Sigmoid colon (tissue), 7 donors: Measurements from ENCODE around the gene PMS1. TPM values are rescaled to one million over a fixed set of nuclear protein-coding genes. Genes with fewer than 3 reads are reported as not detected.

Experiments
- DNase-seq: peaks from one replicate; pipeline ENCODE4 v3.0.0-alpha.2; 2019
- H3K27ac ChIP-seq, 4 donors: fragments of 200-600 bp; sonication (generic); one replicate each; pipeline ENCODE4 v1.5.1; 2016 to 2019; ENCODE audit warnings: mild to moderate bottlenecking in 1 of 4
- H3K27me3 ChIP-seq, 3 donors: fragments of 200-600 bp; sonication (generic); one replicate each; pipeline ENCODE4 v1.5.1; 2019; ENCODE audit warnings: mild to moderate bottlenecking in 1 of 3
- H3K36me3 ChIP-seq, 4 donors: fragments of 200-600 bp; sonication (generic); one replicate each; pipeline ENCODE4 v1.5.1; 2016 to 2019
- H3K4me1 ChIP-seq, 4 donors: fragments of 200-600 bp; sonication (generic); one replicate each; pipeline ENCODE4 v1.5.1; 2017 to 2019
- H3K4me3 ChIP-seq, 4 donors: fragments of 200-600 bp; sonication (generic); one replicate each; pipeline ENCODE4 v1.5.1; 2017 to 2019; ENCODE audit warnings: mild to moderate bottlenecking in 2 of 4, moderate library complexity in 1 of 4
- H3K9me3 ChIP-seq, 4 donors: fragments of 200-600 bp in 3 of 4; sonication (generic) in 3 of 4; one replicate each; pipeline versions ENCODE4 v1.5.1 to v1.6.1; 2013 to 2019
- EP300 ChIP-seq, 4 donors: sonication (generic); formaldehyde crosslinking; IDR thresholded peaks; one replicate each; pipeline ENCODE4 v1.6.1; 2017; ENCODE audit warnings: antibody characterized with exemption in 4 of 4
- POLR2A ChIP-seq, 2 donors: fragments of 450-650 bp; IDR thresholded peaks; one replicate each; pipeline ENCODE4 v1.6.1; 2016; ENCODE audit warnings: antibody characterized with exemption in 2 of 2, mild to moderate bottlenecking in 2 of 2, moderate library complexity in 2 of 2
- POLR2AphosphoS5 ChIP-seq, 4 donors: sonication (generic); formaldehyde crosslinking; IDR thresholded peaks; one replicate each; pipeline ENCODE4 v1.6.1; 2017; ENCODE audit warnings: antibody characterized with exemption in 4 of 4
- WGBS, 2 donors: extraction: QIAGEN DNeasy Blood & Tissue Kit; methylation state at CpG; one replicate each; pipeline ENCODE4 v1.1.7; 2013; 5-methylcytosine and 5-hydroxymethylcytosine counted together
- intact Hi-C: fragments of 100-400 bp; cut with DNase I; formaldehyde crosslinking; loops from one replicate; pipeline ENCODE4 v1.15.1; 2023
- polyA plus RNA-seq, 3 donors: library from polyadenylated mRNA; stranded (reverse); fragments of 200-250 nt; gene quantifications; one replicate each; pipeline ENCODE4 v1.2.3, GENCODE V29; 2013
- total RNA-seq, 4 donors: library from RNA; depleted of rRNA; stranded (reverse); fragments of >200 nt; gene quantifications; one replicate each; pipeline ENCODE4 v1.1.0, GENCODE V29; 2016
- TF ChIP-seq, protein P1 (sequence below), 4 experiments: fragments of 450-650 bp in 3 of 4; fragments of 200-600 bp in 1 of 4; IDR thresholded peaks; one replicate each; pipeline ENCODE4 v1.5.1; 2016 to 2019; ENCODE audit warnings: antibody characterized with exemption in 4 of 4, mild to moderate bottlenecking in 3 of 4, moderate library complexity in 2 of 4
- donor health status: healthy with polysubstance abuse.
- donor health status: Bipolar disorder and iron deficiency.
- donor health status: healthy.

Gene PMS1
- total and polyA plus RNA-seq, 7 donors, result 4.4 to 17.7 (median 15.1) TPM

DNA sequence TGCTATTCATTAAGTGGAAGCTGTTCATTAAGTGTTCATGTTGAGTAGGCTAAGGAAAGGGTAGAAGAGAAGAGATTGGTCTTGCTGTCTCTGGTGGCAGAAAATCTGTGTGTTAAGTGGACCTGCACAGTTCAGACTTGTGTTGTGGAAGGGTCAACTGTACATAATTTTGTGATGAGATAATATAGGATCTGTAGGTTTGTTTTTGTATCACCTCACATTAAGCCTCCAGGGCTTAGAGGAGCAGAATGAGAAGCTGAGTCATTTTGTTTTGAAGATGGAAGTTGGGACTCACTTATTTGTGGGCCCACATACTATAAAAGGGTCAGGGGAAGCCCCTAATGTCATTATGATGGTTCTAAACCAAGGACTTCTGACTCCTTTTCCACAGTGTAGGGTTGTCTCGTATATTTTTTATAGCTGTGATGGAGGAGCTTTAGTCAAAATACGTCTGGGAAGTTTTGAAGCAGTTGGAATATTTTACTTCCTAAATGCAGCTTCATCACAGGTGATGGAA lies 18.2 kb downstream of the PMS1 start:
- TF ChIP-seq POLR2AphosphoS5 (IDR thresholded peaks at IDR 0.05) (no peak), POLR2A (IDR thresholded peaks at IDR 0.05) (no peak), EP300 (IDR thresholded peaks at IDR 0.05) (no peak)
- TF ChIP-seq, protein P1, sequence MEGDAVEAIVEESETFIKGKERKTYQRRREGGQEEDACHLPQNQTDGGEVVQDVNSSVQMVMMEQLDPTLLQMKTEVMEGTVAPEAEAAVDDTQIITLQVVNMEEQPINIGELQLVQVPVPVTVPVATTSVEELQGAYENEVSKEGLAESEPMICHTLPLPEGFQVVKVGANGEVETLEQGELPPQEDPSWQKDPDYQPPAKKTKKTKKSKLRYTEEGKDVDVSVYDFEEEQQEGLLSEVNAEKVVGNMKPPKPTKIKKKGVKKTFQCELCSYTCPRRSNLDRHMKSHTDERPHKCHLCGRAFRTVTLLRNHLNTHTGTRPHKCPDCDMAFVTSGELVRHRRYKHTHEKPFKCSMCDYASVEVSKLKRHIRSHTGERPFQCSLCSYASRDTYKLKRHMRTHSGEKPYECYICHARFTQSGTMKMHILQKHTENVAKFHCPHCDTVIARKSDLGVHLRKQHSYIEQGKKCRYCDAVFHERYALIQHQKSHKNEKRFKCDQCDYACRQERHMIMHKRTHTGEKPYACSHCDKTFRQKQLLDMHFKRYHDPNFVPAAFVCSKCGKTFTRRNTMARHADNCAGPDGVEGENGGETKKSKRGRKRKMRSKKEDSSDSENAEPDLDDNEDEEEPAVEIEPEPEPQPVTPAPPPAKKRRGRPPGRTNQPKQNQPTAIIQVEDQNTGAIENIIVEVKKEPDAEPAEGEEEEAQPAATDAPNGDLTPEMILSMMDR (IDR thresholded peaks at IDR 0.05), result no peak
- H3K27ac ChIP-seq, result no peak overlapping the region
- peaks cover 0 to 13% (median 4%) of the 10 kb centered on the region in 4 donors for H3K4me1 ChIP-seq
- intact Hi-C loops, result no loop called here
- H3K9me3 ChIP-seq, result no peaks in the 10 kb centered on the region
- no peaks in the 10 kb centered on the region for H3K27me3 ChIP-seq
- no peak overlapping the region for H3K4me3 ChIP-seq
- DNase-seq, result no peak
- 86 to 92% methylated on average over 2 of the region's 2 CpGs for WGBS, 2 donors
- H3K36me3 ChIP-seq, result peaks cover 0 to 27% (median 0%) of the 10 kb centered on the region in 4 donors

DNA sequence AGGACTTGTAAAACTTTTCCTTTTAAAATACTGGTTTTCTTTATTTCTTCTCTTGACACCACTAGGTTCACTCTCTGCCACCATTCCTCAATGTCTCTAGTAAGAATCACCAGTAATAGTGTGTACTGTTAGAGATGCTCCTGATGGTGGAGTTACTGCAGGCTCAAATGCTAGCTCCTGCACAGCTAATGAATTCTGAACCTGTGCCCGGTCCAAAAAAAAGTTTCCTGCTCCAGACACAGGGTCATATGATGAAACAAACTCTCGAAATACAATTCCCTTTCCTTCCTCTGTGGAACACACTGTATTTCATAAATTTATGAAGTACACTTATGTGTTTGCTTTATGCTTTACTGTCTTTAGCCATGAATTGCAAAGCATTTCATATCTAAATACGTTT lies 19.2 kb downstream of the PMS1 start:
- no peak overlapping the region for H3K4me3 ChIP-seq
- WGBS, 2 donors, result 87 to 91% methylated on average over 3 of the region's 3 CpGs
- TF ChIP-seq EP300 (IDR thresholded peaks at IDR 0.05), result no peak
- TF ChIP-seq, protein P1 (IDR thresholded peaks at IDR 0.05), result no peak
- no peak for TF ChIP-seq POLR2AphosphoS5 (IDR thresholded peaks at IDR 0.05)
- no peak for TF ChIP-seq POLR2A (IDR thresholded peaks at IDR 0.05)
- H3K27ac ChIP-seq, result no peak overlapping the region
- H3K36me3 ChIP-seq, result peaks cover 0 to 27% (median 0%) of the 10 kb centered on the region in 4 donors
- DNase-seq, result no peak
- H3K9me3 ChIP-seq, result no peaks in the 10 kb centered on the region
- H3K4me1 ChIP-seq, result peaks cover 0 to 3% (median under 1%) of the 10 kb centered on the region in 4 donors
- intact Hi-C loops, result no loop called here
- H3K27me3 ChIP-seq, result no peaks in the 10 kb centered on the region

DNA sequence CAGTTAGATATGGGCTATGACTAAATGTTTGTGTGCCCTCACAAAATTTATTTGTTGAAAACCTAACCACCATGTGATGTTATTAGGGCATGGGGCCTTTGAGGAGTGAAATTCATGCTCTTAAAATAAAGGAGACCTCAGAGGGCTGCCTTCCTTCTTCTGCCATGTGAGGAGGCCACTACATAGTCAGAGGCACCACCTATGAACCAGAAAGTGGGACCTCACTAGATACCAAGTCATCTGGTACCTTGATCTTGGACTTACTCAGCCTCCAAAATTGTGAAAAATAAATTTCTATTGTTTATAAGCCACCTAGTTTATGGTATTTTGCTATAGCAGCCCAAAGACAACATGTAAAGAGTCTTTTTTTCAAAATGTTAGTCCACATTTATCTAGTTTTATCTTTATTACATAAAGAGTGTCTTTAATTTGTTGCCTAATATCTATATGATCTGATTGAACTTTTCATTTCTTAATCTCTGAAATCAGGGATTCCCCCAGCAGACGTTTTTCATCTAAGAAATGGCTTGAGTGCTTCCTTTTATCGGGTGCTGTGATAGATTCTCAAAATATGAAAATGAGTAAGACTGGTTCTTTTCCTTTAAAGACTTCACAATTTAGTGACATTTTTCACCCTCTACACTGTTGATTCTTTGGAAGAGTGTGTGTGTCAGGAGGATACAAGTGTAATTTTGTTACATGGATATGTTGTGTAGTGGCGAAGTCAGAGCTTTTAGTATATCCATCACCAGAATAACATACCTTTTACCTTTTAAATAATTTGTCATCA lies 34.2 kb downstream of the PMS1 start:
- no peak for TF ChIP-seq EP300 (IDR thresholded peaks at IDR 0.05)
- TF ChIP-seq, protein P1 (IDR thresholded peaks at IDR 0.05), result no peak
- TF ChIP-seq POLR2AphosphoS5 (IDR thresholded peaks at IDR 0.05), result no peak
- no peak for TF ChIP-seq POLR2A (IDR thresholded peaks at IDR 0.05)
- no peaks in the 10 kb centered on the region for H3K4me1 ChIP-seq
- WGBS, 2 donors, result 87% methylated on average over 3 of the region's 3 CpGs

DNA sequence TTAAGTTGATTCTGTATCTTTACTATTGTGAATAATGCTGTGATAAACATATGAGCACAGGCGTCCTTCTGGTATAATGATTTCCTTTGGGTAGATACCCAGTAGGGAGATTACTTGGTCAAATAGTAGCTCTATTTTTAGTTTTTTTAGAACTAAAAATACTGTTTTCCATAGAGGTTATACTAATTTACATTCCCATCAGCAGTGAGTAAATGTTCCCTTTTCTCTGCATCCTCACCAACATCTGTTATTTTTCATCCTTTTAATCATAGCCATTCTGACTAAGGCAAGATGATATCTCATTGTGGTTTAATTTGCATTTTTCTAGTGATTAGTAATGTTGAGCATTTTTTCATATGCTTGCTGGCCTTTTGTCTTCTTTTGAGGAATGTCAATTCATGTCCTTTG lies 35.1 kb downstream of the PMS1 start:
- no peak for TF ChIP-seq EP300 (IDR thresholded peaks at IDR 0.05)
- TF ChIP-seq, protein P1 (IDR thresholded peaks at IDR 0.05), result no peak
- no peak for TF ChIP-seq POLR2AphosphoS5 (IDR thresholded peaks at IDR 0.05)
- TF ChIP-seq POLR2A (IDR thresholded peaks at IDR 0.05), result no peak
- 90 to 92% methylated on average over 1 of the region's 1 CpG for WGBS, 2 donors
- intact Hi-C loops, result no loop called here
- no peaks in the 10 kb centered on the region for H3K4me1 ChIP-seq
- peaks cover 0 to 32% (median 0%) of the 10 kb centered on the region in 4 donors for H3K36me3 ChIP-seq
- no peak overlapping the region for H3K4me3 ChIP-seq
- H3K27me3 ChIP-seq, result no peaks in the 10 kb centered on the region
- H3K27ac ChIP-seq, result no peak overlapping the region
- H3K9me3 ChIP-seq, result no peaks in the 10 kb centered on the region
- no peak for DNase-seq

More for the DNA sequence above, 34.2 kb downstream of the PMS1 start:
- Histone ChIP-seq H3K36me3 (peaks cover 0 to 32% (median 0%) of the 10 kb centered on the region in 4 donors), H3K27me3 (no peaks in the 10 kb centered on the region), H3K4me3 (no peak overlapping the region), H3K9me3 (no peaks in the 10 kb centered on the region), H3K27ac (no peak overlapping the region)
- intact Hi-C loops, result no loop called here
- DNase-seq, result no peak
